K562 (cell line): ENCODE results near the gene TTLL8. TPM values are rescaled to one million over a fixed set of nuclear protein-coding genes. Genes with fewer than 3 reads are reported as not detected.

Source experiments
- BACH1 ChIP-seq: fragments of 200-800 bp; sonication (Bioruptor generic); IDR thresholded peaks from 2 replicates; pipeline ENCODE4 v1.6.1; 2016; ENCODE audit warnings: missing genetic modification characterization, missing compliant biosample characterization
- BRD4 ChIP-seq: fragments of 200-600 bp; sonication (generic); IDR thresholded peaks from 2 replicates; pipeline ENCODE4 v1.6.1; 2017; ENCODE audit warnings: inconsistent platforms
- CBX3 ChIP-seq, 2 experiments: IDR thresholded peaks; 1 replicate in 1 of 2; 2 replicates in 1 of 2; pipeline ENCODE4 v1.6.1; 2012; ENCODE audit warnings: inconsistent platforms in 2 of 2, low read length in 2 of 2, borderline replicate concordance in 1 of 2, control low read depth in 1 of 2
- CXXC5 ChIP-seq: fragments of 250-450 bp; sonication (Bioruptor Pico); IDR thresholded peaks from 2 replicates; pipeline ENCODE4 v1.8.0; 2022; ENCODE audit warnings: inconsistent platforms, mild to moderate bottlenecking, moderate library complexity
- FOXJ2 ChIP-seq: fragments of 200-800 bp; sonication (Bioruptor generic); IDR thresholded peaks from 2 replicates; pipeline ENCODE4 v1.6.1; 2016; ENCODE audit warnings: missing genetic modification characterization, missing compliant biosample characterization
- GABPA ChIP-seq: fragments of 200-800 bp; sonication (Bioruptor generic); conservative IDR thresholded peaks from 2 replicates; pipeline ENCODE4 v1.6.1; 2016; ENCODE audit warnings: low read depth, missing genetic modification characterization, missing compliant biosample characterization
- GATAD2B ChIP-seq: fragments of 450-650 bp; IDR thresholded peaks from 2 replicates; pipeline ENCODE4 v1.6.1; 2017; ENCODE audit warnings: mild to moderate bottlenecking, borderline replicate concordance
- GMEB1 ChIP-seq: fragments of 250-450 bp; sonication (Bioruptor Pico); IDR thresholded peaks from 2 replicates; pipeline ENCODE4 v1.4.0; 2020; ENCODE audit warnings: mild to moderate bottlenecking
- GTF2F1 ChIP-seq: IDR thresholded peaks from 2 replicates; pipeline ENCODE4 v1.6.1; 2011; ENCODE audit warnings: low read depth, low read length, improper control_type of control experiment
- HDAC1 ChIP-seq, 2 experiments: fragments of 450-650 bp; IDR thresholded peaks; 2 replicates each; pipeline ENCODE4 v1.6.1; 2016 to 2017; ENCODE audit warnings: inconsistent platforms in 1 of 2, mild to moderate bottlenecking in 1 of 2, moderate library complexity in 1 of 2
- HNRNPLL ChIP-seq: fragments of 200-400 bp; formaldehyde crosslinking; IDR thresholded peaks from 2 replicates; pipeline ENCODE4 v1.6.1; 2017; ENCODE audit warnings: low read length, low read depth, mild to moderate bottlenecking; ENCODE audit not compliant: poor library complexity, severe bottlenecking
- IFI16 ChIP-seq: fragments of 250-450 bp; sonication (Bioruptor Pico); IDR thresholded peaks from 2 replicates; pipeline ENCODE4 v2.1.2; 2022; ENCODE audit warnings: mild to moderate bottlenecking, inconsistent platforms
- MAX ChIP-seq: sonication (generic); formaldehyde crosslinking; IDR thresholded peaks from 2 replicates; pipeline ENCODE4 v1.9.0; 2022; ENCODE audit warnings: mild to moderate bottlenecking, missing genetic modification reagents
- MAZ ChIP-seq, 2 experiments: fragments of 450-650 bp in 1 of 2; sonication (generic) in 1 of 2; formaldehyde crosslinking; IDR thresholded peaks in 1 of 2; conservative IDR thresholded peaks in 1 of 2; 2 replicates each; pipeline versions ENCODE4 v1.4.0 to v1.5.0; 2020; ENCODE audit warnings: mild to moderate bottlenecking in 1 of 2, missing genetic modification reagents in 1 of 2
- NELFE ChIP-seq: IDR thresholded peaks from 2 replicates; pipeline ENCODE4 v1.6.1; 2011; ENCODE audit warnings: mild to moderate bottlenecking; ENCODE audit not compliant: insufficient read depth, insufficient read length
- NR2C1 ChIP-seq, 2 experiments: fragments of 450-650 bp; IDR thresholded peaks; 2 replicates each; pipeline ENCODE4 v1.6.1; 2017; ENCODE audit warnings: mild to moderate bottlenecking in 2 of 2, antibody characterized with exemption in 1 of 2, inconsistent platforms in 1 of 2, missing compliant biosample characterization in 1 of 2, missing genetic modification characterization in 1 of 2
- NR4A1 ChIP-seq, 2 experiments: fragments of 250-450 bp in 1 of 2; fragments of 450-650 bp in 1 of 2; sonication (Bioruptor Pico) in 1 of 2; IDR thresholded peaks; 2 replicates each; pipeline versions ENCODE4 v1.4.0 to v1.6.1; 2016 to 2020; ENCODE audit warnings: mild to moderate bottlenecking in 2 of 2, missing compliant biosample characterization in 1 of 2, missing genetic modification characterization in 1 of 2, moderate library complexity in 1 of 2
- NRF1 ChIP-seq, 2 experiments: fragments of 450-650 bp; IDR thresholded peaks in 1 of 2; conservative IDR thresholded peaks in 1 of 2; 2 replicates each; pipeline ENCODE4 v1.6.1; 2014; ENCODE audit warnings: mild to moderate bottlenecking in 2 of 2
- PHF8 ChIP-seq: fragments of 200-600 bp; sonication (generic); IDR thresholded peaks from 2 replicates; pipeline ENCODE4 v1.6.1; 2012; ENCODE audit warnings: mixed run types, mild to moderate bottlenecking, inconsistent platforms, low read length, moderate library complexity, borderline replicate concordance
- POLR2G ChIP-seq: fragments of 200-400 bp; formaldehyde crosslinking; IDR thresholded peaks from 2 replicates; pipeline ENCODE4 v1.6.1; 2017; ENCODE audit warnings: low read depth, mild to moderate bottlenecking, antibody characterized with exemption, low read length, moderate library complexity
- ZFX ChIP-seq: sonication (generic); formaldehyde crosslinking; IDR thresholded peaks from 2 replicates; pipeline ENCODE4 v1.8.0; 2022; ENCODE audit warnings: mild to moderate bottlenecking, missing genetic modification reagents, moderate library complexity
- ZKSCAN3 ChIP-seq: fragments of 250-450 bp; sonication (Bioruptor Pico); IDR thresholded peaks from 2 replicates; pipeline ENCODE4 v1.4.0; 2020
- ZNF217 ChIP-seq: sonication (generic); formaldehyde crosslinking; IDR thresholded peaks from 2 replicates; pipeline ENCODE4 v1.8.0; 2022; ENCODE audit warnings: mild to moderate bottlenecking, missing genetic modification reagents
- ZNF445 ChIP-seq: fragments of 250-450 bp; sonication (Bioruptor Pico); IDR thresholded peaks from 2 replicates; pipeline ENCODE4 v1.4.0; 2020; ENCODE audit warnings: low read depth, mild to moderate bottlenecking, moderate library complexity
- ZNF511 ChIP-seq: sonication (generic); formaldehyde crosslinking; IDR thresholded peaks from 2 replicates; pipeline ENCODE4 v1.8.0; 2022; ENCODE audit warnings: mild to moderate bottlenecking, missing genetic modification reagents
- polyA plus RNA-seq, 8 experiments: library from polyadenylated mRNA; depleted of rRNA in 4 of 8; stranded (reverse) in 5 of 8; unstranded in 3 of 8; fragments of >200 nt; fragmentation: Nextera tagmentation in 2 of 8; fragmentation: Illumina TruSeq in 1 of 8; extraction: Ambion mirVana in 2 of 8; extraction: Trizol in 1 of 8; gene quantifications; 2 replicates each; pipeline versions ENCODE4 v1.2.1 to v1.2.3, GENCODE V29; 2011 to 2014; ENCODE audit warnings: inconsistent platforms in 1 of 8, missing spikeins in 1 of 8
- total RNA-seq, 7 experiments: library from RNA; depleted of rRNA in 6 of 7; stranded (reverse); fragments of >200 nt in 6 of 7; fragmentation: Illumina TruSeq in 2 of 7; extraction: Trizol in 2 of 7; gene quantifications; 2 replicates each; pipeline versions ENCODE4 v1.2.1 to v1.2.3, GENCODE V29; 2011 to 2021; ENCODE audit warnings: low replicate concordance in 1 of 7

TTLL8 gene
- total and polyA plus RNA-seq, 9 of the 15 experiments (the other 6 are each of a cell fraction or from before 2014, with no cell fraction given): not detected

- TF ChIP-seq ZNF511 (CRISPR knock-in tag) (peak; percentile 80), BRD4 (peak; percentile 72; the same call in 1 of the 2 replicates), POLR2G (peak; percentile 82), GTF2F1 (no peak), MAZ (CRISPR knock-in tag; conservative IDR thresholded peaks at IDR 0.05 in 1 of 2, IDR thresholded peaks at IDR 0.05 in 1 of 2) (peak in 1 of 2 experiments; percentile 45; a peak in 1 of 4 replicates), ZKSCAN3 (no peak), ZNF445 (CRISPR knock-in tag) (no peak), HDAC1 (IDR thresholded peaks at IDR 0.05) (peak in 1 of 2 experiments; percentile 45; a peak in 1 of 4 replicates), CBX3 (IDR thresholded peaks at IDR 0.05; ENCODE audit: borderline replicate concordance in 1 of 2, low read length in 2 of 2) (no peak), HNRNPLL (peak; percentile 33), MAX (CRISPR knock-in tag) (peak; percentile 85), GMEB1 (CRISPR knock-in tag) (peak; percentile 46; the same call in 1 of the 2 replicates), BACH1 (no peak), GABPA (tag) (peak; percentile 31; the same call in 1 of the 2 replicates), FOXJ2 (tag) (no peak), NR2C1 (IDR thresholded peaks at IDR 0.05) (peak; percentile 67), NR2C1 (tag; IDR thresholded peaks at IDR 0.05) (peak; percentile 64), NRF1 (conservative IDR thresholded peaks at IDR 0.05 in 1 of 2, IDR thresholded peaks at IDR 0.05 in 1 of 2) (peak; percentile 75 to 78), GATAD2B (0 out of 2 replicates have a peak, but pooled peaks have one; percentile 29), ZNF217 (CRISPR knock-in tag) (no peak), PHF8 (peak; percentile 38; the same call in 1 of the 2 replicates), ZFX (CRISPR knock-in tag) (peak; percentile 72), CXXC5 (CRISPR knock-in tag) (peak; percentile 75), IFI16 (CRISPR knock-in tag) (no peak), NR4A1 (CRISPR knock-in tag; IDR thresholded peaks at IDR 0.05) (no peak), NR4A1 (tag; IDR thresholded peaks at IDR 0.05) (0 out of 2 replicates have a peak, but pooled peaks have one; percentile 39), NELFE (no peak)
These were observed 86.6 kb downstream of the TTLL8 start (continued) for GRCh38 chr22:49971232-49972162.
